ENCODE data around the gene GGA1. TPM values are rescaled to one million over a fixed set of nuclear protein-coding genes. Genes with fewer than 3 reads are reported as not detected.

The GGA1 gene
- total and polyA plus RNA-seq, 2 donors (not counting 1 experiment from before 2014, with no cell fraction given) = 18.0 to 27.9 TPM

GRCh38 chr22:37674951-37675929 lies 66.6 kb downstream of the GGA1 start, which contains the start of gene LGALS1:
LGALS1 (plus strand) TSS chr22:37675636; CDS start chr22:37675703, 67 bp downstream.
- peak; percentile 98 to 99 for DNase-seq (ENCODE audit: low read depth in 2 of 2)
- peak within 1 kb of the TSS; percentile 95 for H3K27ac ChIP-seq (ENCODE audit: insufficient read depth, low read length)
- H3K4me3 ChIP-seq (replicated peaks in 1 of 4; ENCODE audit: control extremely low read depth in 1 of 4, insufficient read depth in 1 of 4, low read depth in 3 of 4, low read length in 4 of 4) = peak within 1 kb of the TSS; percentile 93 to 100 (median 98)
- H3K4me1 ChIP-seq (ENCODE audit: control insufficient read depth, extremely low read depth, insufficient read depth, low read length) = peaks cover 7% of the 10 kb centered on the region
- no peaks in the 10 kb centered on the region for H3K9me3 ChIP-seq (ENCODE audit: control insufficient read depth, insufficient read depth, low read depth, low read length)
- peak within 1 kb of the TSS; percentile 78 for H3K4me2 ChIP-seq (ENCODE audit: extremely low read depth, insufficient read depth, low read length)
- H3K79me2 ChIP-seq (ENCODE audit: control insufficient read depth, insufficient read depth, low read length) = peaks cover 31% of the 10 kb centered on the region
- peaks cover 17% of the 10 kb centered on the region for H3K36me3 ChIP-seq (ENCODE audit: control insufficient read depth, insufficient read depth, low read length)
- H2AFZ ChIP-seq (ENCODE audit: low read length) = peak within 1 kb of the TSS; percentile 39
- H4K20me1 ChIP-seq (ENCODE audit: control insufficient read depth, extremely low read depth, insufficient read depth, low read length) = peaks cover 3% of the 10 kb centered on the region
- TF ChIP-seq, protein P1, sequence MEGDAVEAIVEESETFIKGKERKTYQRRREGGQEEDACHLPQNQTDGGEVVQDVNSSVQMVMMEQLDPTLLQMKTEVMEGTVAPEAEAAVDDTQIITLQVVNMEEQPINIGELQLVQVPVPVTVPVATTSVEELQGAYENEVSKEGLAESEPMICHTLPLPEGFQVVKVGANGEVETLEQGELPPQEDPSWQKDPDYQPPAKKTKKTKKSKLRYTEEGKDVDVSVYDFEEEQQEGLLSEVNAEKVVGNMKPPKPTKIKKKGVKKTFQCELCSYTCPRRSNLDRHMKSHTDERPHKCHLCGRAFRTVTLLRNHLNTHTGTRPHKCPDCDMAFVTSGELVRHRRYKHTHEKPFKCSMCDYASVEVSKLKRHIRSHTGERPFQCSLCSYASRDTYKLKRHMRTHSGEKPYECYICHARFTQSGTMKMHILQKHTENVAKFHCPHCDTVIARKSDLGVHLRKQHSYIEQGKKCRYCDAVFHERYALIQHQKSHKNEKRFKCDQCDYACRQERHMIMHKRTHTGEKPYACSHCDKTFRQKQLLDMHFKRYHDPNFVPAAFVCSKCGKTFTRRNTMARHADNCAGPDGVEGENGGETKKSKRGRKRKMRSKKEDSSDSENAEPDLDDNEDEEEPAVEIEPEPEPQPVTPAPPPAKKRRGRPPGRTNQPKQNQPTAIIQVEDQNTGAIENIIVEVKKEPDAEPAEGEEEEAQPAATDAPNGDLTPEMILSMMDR (conservative IDR thresholded peaks at IDR 0.05 in 1 of 2, IDR thresholded peaks at IDR 0.05 in 1 of 2; ENCODE audit: low read depth in 1 of 2, low read length in 2 of 2) = no peak
- TF ChIP-seq EZH2 (IDR thresholded peaks at IDR 0.05; ENCODE audit: low read length, missing control alignments) = no peak
- H3K27me3 ChIP-seq (ENCODE audit: control insufficient read depth, insufficient read depth, low read length) = no peaks in the 10 kb centered on the region
- peak within 1 kb of the TSS; percentile 87 for H3K9ac ChIP-seq (ENCODE audit: insufficient read depth, low read length)

- DNase-seq (ENCODE audit: low read depth in 2 of 2) = peak; percentile 25 to 58
- H3K27ac ChIP-seq (ENCODE audit: insufficient read depth, low read length) = peak overlapping the region; percentile 95
- TF ChIP-seq EZH2 (IDR thresholded peaks at IDR 0.05; ENCODE audit: low read length, missing control alignments) = no peak
- TF ChIP-seq, protein P1 (conservative IDR thresholded peaks at IDR 0.05 in 1 of 2, IDR thresholded peaks at IDR 0.05 in 1 of 2; ENCODE audit: low read depth in 1 of 2, low read length in 2 of 2) = no peak
- H3K79me2 ChIP-seq (ENCODE audit: control insufficient read depth, insufficient read depth, low read length) = peaks cover 31% of the 10 kb centered on the region
- H3K4me3 ChIP-seq (replicated peaks in 1 of 4; ENCODE audit: control extremely low read depth in 1 of 4, insufficient read depth in 1 of 4, low read depth in 3 of 4, low read length in 4 of 4) = peak overlapping the region; percentile 93 to 100 (median 98)
- peaks cover 10% of the 10 kb centered on the region for H3K4me1 ChIP-seq (ENCODE audit: control insufficient read depth, extremely low read depth, insufficient read depth, low read length)
- H3K27me3 ChIP-seq (ENCODE audit: control insufficient read depth, insufficient read depth, low read length) = no peaks in the 10 kb centered on the region
- peak overlapping the region; percentile 69 for H3K4me2 ChIP-seq (ENCODE audit: extremely low read depth, insufficient read depth, low read length)
- peak overlapping the region; percentile 87 for H3K9ac ChIP-seq (ENCODE audit: insufficient read depth, low read length)
- no peaks in the 10 kb centered on the region for H3K9me3 ChIP-seq (ENCODE audit: control insufficient read depth, insufficient read depth, low read depth, low read length)
- no peak overlapping the region for H2AFZ ChIP-seq (ENCODE audit: low read length)
- H3K36me3 ChIP-seq (ENCODE audit: control insufficient read depth, insufficient read depth, low read length) = peaks cover 17% of the 10 kb centered on the region
- H4K20me1 ChIP-seq (ENCODE audit: control insufficient read depth, extremely low read depth, insufficient read depth, low read length) = peaks cover 3% of the 10 kb centered on the region
Observed at GRCh38 chr22:37675930-37676735, 67.5 kb downstream of the GGA1 start.
